SK-N-MC (cell line): Measurements from ENCODE around the gene NKAIN2.
"Not testable (repeated sequence)": the region's sequence is repeated elsewhere in the genome, so short reads cannot be mapped to it uniquely, and the experiment has no call there.

ENCODE experiments used
- EZH2 ChIP-seq: fragments of 200-600 bp; sonication (generic); IDR thresholded peaks from one replicate; pipeline ENCODE4 v1.6.1; 2017; ENCODE audit warnings: antibody characterized with exemption
- FOXP2 ChIP-seq: optimal IDR thresholded peaks from 2 replicates; pipeline ENCODE3; 2011; ENCODE audit warnings: mild to moderate bottlenecking, moderate library complexity; ENCODE audit not compliant: insufficient read depth; ENCODE audit errors: extremely low read length, control extremely low read depth
- POLR2AphosphoS5 ChIP-seq: IDR thresholded peaks from 2 replicates; pipeline ENCODE4 v1.6.1; 2012; ENCODE audit warnings: mild to moderate bottlenecking, low read depth, low read length, borderline replicate concordance

DNA sequence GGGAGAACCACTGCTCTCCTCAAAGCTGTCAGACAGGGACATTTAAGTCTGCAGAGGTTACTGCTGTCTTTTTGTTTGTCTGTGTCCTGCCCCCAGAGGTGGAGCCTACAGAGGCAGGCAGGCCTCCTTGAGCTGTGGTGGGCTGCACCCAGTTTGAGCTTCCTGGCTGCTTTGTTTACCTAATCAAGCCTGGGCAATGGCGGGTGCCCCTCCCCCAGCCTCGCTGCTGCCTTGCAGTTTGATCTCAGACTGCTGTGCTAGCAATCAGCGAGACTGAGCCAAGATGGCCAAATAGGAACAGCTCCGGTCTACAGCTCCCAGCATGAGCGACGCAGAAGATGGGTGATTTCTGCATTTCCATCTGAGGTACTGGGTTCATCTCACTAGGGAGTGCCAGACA, 544.7 kb downstream of the NKAIN2 start:
- not testable (repeated sequence) for TF ChIP-seq FOXP2, EZH2, POLR2AphosphoS5
